Loucy (cell line): ENCODE measurements around the gene TMEM132D.

ENCODE experiments used
- H2AFZ ChIP-seq: fragments of 200-600 bp; sonication (generic); 2 replicates; pipeline ENCODE4 v1.6.0; 2016; ENCODE audit warnings: antibody characterized with exemption, mild to moderate bottlenecking, low read length, moderate library complexity
- H3F3A ChIP-seq: fragments of 200-600 bp; 2 replicates; pipeline ENCODE4 v1.6.0; 2016; ENCODE audit warnings: antibody characterized with exemption, low read depth, mild to moderate bottlenecking
- H3K27me3 ChIP-seq: fragments of 200-600 bp; sonication (generic); 2 replicates; pipeline ENCODE4 v1.6.1; 2014; ENCODE audit warnings: low read length, mild to moderate bottlenecking; ENCODE audit not compliant: insufficient read depth, poor library complexity, severe bottlenecking
- H3K36me3 ChIP-seq: fragments of 200-600 bp; sonication (generic); 2 replicates; pipeline ENCODE4 v1.6.1; 2016; ENCODE audit warnings: low read length; ENCODE audit not compliant: insufficient read depth
- H3K4me1 ChIP-seq: fragments of 200-600 bp; sonication (generic); 2 replicates; pipeline ENCODE4 v1.5.1; 2014; ENCODE audit warnings: low read length, mild to moderate bottlenecking; ENCODE audit not compliant: insufficient read depth, poor library complexity, severe bottlenecking
- H3K4me2 ChIP-seq: fragments of 200-600 bp; sonication (generic); 2 replicates; pipeline ENCODE4 v1.6.0; 2014; ENCODE audit warnings: antibody characterized with exemption, low read length, low read depth, mild to moderate bottlenecking; ENCODE audit not compliant: poor library complexity, severe bottlenecking
- H3K4me3 ChIP-seq: fragments of 200-600 bp; sonication (generic); 2 replicates; pipeline ENCODE4 v1.5.1; 2014; ENCODE audit warnings: low read length, mild to moderate bottlenecking, mixed read lengths; ENCODE audit not compliant: poor library complexity, severe bottlenecking
- H3K79me2 ChIP-seq: fragments of 200-600 bp; sonication (generic); 2 replicates; pipeline ENCODE4 v1.6.1; 2014; ENCODE audit warnings: low read length; ENCODE audit not compliant: insufficient read depth
- H3K9ac ChIP-seq: fragments of 200-600 bp; sonication (generic); 2 replicates; pipeline ENCODE4 v1.6.0; 2014; ENCODE audit warnings: mild to moderate bottlenecking, low read depth, low read length, moderate library complexity; ENCODE audit not compliant: poor library complexity, severe bottlenecking
- H3K9me2 ChIP-seq: fragments of 200-600 bp; sonication (generic); replicated peaks from 2 replicates; pipeline ENCODE4 v1.6.1; 2016; ENCODE audit warnings: low read depth, low read length, mixed read lengths
- H3K9me3 ChIP-seq: fragments of 200-600 bp; sonication (generic); 2 replicates; pipeline ENCODE4 v1.6.1; 2014; ENCODE audit warnings: mild to moderate bottlenecking, antibody characterized with exemption, low read length, low read depth; ENCODE audit not compliant: insufficient read depth
- H4K20me1 ChIP-seq: fragments of 200-600 bp; sonication (generic); 2 replicates; pipeline ENCODE4 v1.6.0; 2014; ENCODE audit warnings: antibody characterized with exemption, low read length, mild to moderate bottlenecking; ENCODE audit not compliant: insufficient read depth, poor library complexity, severe bottlenecking
- EZH2phosphoT487 ChIP-seq: fragments of 200-600 bp; IDR thresholded peaks from 2 replicates; pipeline ENCODE4 v1.6.1; 2018; ENCODE audit warnings: antibody characterized with exemption, mild to moderate bottlenecking, moderate library complexity, borderline replicate concordance
- TF ChIP-seq, protein P1 (sequence below): fragments of 200-600 bp; sonication (generic); conservative IDR thresholded peaks from 2 replicates; pipeline ENCODE4 v1.5.1; 2014; ENCODE audit warnings: mild to moderate bottlenecking, antibody characterized with exemption, low read length

The TMEM132D gene

DNA sequence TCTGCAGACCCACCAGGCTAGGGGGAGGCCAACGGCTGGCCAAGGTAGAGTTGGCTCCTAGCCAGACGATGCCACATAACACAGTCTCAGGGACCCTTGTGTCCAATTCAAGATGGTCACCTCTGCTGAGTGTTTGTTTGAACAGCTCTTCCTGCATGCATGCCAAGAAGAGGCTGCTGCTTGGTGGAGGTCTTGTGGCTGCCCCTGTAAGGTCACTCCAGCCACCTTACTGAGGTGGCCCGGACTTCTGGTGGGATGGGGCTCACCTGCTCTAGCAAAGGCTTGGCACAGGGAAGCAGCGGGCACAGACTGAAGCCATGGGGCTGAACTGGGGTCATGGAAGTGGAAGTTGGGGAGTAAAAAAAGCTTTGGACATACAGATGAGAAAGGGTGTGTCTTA lies 840.2 kb downstream of the TMEM132D start:
- Histone ChIP-seq H3K27me3 (no peaks in the 10 kb centered on the region), H3F3A (no peaks in the 10 kb centered on the region), H3K4me2 (no peak overlapping the region), H3K9me3 (peaks cover 5% of the 10 kb centered on the region; the same call in 1 of the 2 replicates), H3K36me3 (no peaks in the 10 kb centered on the region), H3K4me1 (no peaks in the 10 kb centered on the region), H4K20me1 (no peaks in the 10 kb centered on the region), H3K79me2 (no peaks in the 10 kb centered on the region), H3K9me2 (no peaks in the 10 kb centered on the region), H3K9ac (no peak overlapping the region), H2AFZ (no peak overlapping the region), H3K4me3 (no peak overlapping the region)
- TF ChIP-seq, protein P1, sequence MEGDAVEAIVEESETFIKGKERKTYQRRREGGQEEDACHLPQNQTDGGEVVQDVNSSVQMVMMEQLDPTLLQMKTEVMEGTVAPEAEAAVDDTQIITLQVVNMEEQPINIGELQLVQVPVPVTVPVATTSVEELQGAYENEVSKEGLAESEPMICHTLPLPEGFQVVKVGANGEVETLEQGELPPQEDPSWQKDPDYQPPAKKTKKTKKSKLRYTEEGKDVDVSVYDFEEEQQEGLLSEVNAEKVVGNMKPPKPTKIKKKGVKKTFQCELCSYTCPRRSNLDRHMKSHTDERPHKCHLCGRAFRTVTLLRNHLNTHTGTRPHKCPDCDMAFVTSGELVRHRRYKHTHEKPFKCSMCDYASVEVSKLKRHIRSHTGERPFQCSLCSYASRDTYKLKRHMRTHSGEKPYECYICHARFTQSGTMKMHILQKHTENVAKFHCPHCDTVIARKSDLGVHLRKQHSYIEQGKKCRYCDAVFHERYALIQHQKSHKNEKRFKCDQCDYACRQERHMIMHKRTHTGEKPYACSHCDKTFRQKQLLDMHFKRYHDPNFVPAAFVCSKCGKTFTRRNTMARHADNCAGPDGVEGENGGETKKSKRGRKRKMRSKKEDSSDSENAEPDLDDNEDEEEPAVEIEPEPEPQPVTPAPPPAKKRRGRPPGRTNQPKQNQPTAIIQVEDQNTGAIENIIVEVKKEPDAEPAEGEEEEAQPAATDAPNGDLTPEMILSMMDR, result no peak
- no peak for TF ChIP-seq EZH2phosphoT487

DNA sequence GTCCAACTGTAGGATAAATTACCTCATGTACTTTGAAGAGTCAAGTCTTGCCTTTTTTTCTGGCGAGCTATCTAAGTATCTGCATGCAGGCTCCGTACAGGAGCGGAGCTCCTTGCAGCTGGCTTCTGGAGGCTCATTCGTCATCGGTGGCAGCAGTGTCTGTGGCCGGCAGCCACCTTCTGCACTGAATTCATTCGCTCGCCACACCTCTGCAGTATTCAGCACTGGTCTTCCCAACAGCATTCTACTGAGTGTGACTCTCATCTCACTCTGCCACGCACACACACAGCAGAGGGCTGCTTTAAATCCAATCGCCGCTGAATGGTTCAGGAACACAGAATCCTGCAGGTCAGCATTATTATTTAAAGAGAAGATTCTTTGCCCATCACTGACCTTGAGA lies 850.6 kb downstream of the TMEM132D start:
- Histone ChIP-seq H3K9ac (no peak overlapping the region), H3K4me3 (no peak overlapping the region), H3K36me3 (no peaks in the 10 kb centered on the region), H3K4me2 (no peak overlapping the region), H3K4me1 (no peaks in the 10 kb centered on the region), H2AFZ (no peak overlapping the region), H3K27me3 (no peaks in the 10 kb centered on the region), H3K79me2 (no peaks in the 10 kb centered on the region), H3F3A (no peaks in the 10 kb centered on the region), H3K9me3 (no peaks in the 10 kb centered on the region), H4K20me1 (no peaks in the 10 kb centered on the region), H3K9me2 (no peaks in the 10 kb centered on the region)
- TF ChIP-seq, protein P1, result no peak
- TF ChIP-seq EZH2phosphoT487, result no peak

DNA sequence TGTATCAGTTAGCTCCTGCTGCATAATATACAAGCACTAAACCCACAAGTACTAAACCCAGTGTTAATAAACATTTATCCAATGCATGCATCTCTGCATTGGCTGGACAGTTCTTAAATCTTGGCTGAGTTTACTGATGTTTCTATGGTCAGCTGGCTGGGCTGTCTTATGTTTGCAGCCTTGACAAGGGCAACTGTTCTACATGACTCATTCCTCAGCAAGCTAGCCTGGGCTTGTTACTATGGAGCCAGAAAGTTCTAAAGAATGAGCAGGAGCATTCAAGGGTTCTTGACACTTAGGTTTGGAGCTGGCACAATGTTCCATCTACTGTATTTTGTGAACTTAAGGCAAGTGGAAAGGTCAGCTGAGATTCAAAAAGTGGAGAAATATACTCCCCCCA lies 851.5 kb downstream of the TMEM132D start:
- no peak overlapping the region for H2AFZ ChIP-seq
- no peaks in the 10 kb centered on the region for H3K9me3 ChIP-seq
- no peaks in the 10 kb centered on the region for H3K36me3 ChIP-seq
- no peaks in the 10 kb centered on the region for H4K20me1 ChIP-seq
- H3K79me2 ChIP-seq, result no peaks in the 10 kb centered on the region
- H3K27me3 ChIP-seq, result no peaks in the 10 kb centered on the region
- no peak overlapping the region for H3K4me2 ChIP-seq
- H3K4me1 ChIP-seq, result no peaks in the 10 kb centered on the region
- H3F3A ChIP-seq, result no peaks in the 10 kb centered on the region
- no peaks in the 10 kb centered on the region for H3K9me2 ChIP-seq
- no peak overlapping the region for H3K4me3 ChIP-seq
- TF ChIP-seq EZH2phosphoT487, result no peak
- TF ChIP-seq, protein P1, result no peak
- H3K9ac ChIP-seq, result no peak overlapping the region
